ENCODE results near the gene FADS2.

DNA sequence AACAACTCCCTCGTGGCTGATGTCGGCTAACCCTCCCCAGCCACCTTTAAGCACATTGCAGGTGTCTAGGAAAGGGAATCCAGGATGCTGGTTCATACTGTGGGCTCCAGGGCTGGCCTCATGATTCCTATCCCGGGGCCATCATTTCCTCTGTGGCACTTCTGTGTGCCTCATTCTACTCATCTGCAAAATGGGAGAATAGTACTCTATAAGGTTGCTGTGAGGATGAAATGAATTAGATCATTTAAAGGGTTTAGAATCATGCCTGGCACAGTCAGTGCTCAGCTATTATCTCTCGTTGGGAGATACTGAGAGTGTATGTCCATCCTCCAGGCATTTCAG, 67.6 kb downstream of the FADS2 start:
- TF ChIP-seq POU6F1 (CRISPR knock-in tag; IDR thresholded peaks at IDR 0.05; ENCODE audit: borderline replicate concordance, low read depth) (no peak), PPARA (CRISPR knock-in tag; IDR thresholded peaks at IDR 0.05; ENCODE audit: borderline replicate concordance) (no peak), ESRRG (CRISPR knock-in tag; IDR thresholded peaks at IDR 0.05) (no peak), ISL1 (CRISPR knock-in tag; IDR thresholded peaks at IDR 0.05) (no peak), BACH2 (CRISPR knock-in tag; IDR thresholded peaks at IDR 0.05; ENCODE audit: borderline replicate concordance) (no peak), CSDC2 (CRISPR knock-in tag; IDR thresholded peaks at IDR 0.05) (no peak)
- TF ChIP-seq, protein P1, sequence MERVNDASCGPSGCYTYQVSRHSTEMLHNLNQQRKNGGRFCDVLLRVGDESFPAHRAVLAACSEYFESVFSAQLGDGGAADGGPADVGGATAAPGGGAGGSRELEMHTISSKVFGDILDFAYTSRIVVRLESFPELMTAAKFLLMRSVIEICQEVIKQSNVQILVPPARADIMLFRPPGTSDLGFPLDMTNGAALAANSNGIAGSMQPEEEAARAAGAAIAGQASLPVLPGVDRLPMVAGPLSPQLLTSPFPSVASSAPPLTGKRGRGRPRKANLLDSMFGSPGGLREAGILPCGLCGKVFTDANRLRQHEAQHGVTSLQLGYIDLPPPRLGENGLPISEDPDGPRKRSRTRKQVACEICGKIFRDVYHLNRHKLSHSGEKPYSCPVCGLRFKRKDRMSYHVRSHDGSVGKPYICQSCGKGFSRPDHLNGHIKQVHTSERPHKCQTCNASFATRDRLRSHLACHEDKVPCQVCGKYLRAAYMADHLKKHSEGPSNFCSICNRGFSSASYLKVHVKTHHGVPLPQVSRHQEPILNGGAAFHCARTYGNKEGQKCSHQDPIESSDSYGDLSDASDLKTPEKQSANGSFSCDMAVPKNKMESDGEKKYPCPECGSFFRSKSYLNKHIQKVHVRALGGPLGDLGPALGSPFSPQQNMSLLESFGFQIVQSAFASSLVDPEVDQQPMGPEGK (CRISPR knock-in tag; IDR thresholded peaks at IDR 0.05; ENCODE audit: borderline replicate concordance), result no peak
